IMR-90 (cell line): Measurements from ENCODE around the gene SGK1. TPM values are rescaled to one million over a fixed set of nuclear protein-coding genes. Genes with fewer than 3 reads are reported as not detected.
A peak's percentile ranks its signal among the peaks of the same experiment; 100 is the strongest.

Experiments used
- ATAC-seq: fragments of 200-7000 bp; cut with Tn5 transposase; 2 replicates; pipeline ENCODE4 v1.9.1; 2020; ENCODE audit warnings: low read depth, mild to moderate bottlenecking, moderate library complexity
- BruUV-seq: library from RNA; stranded (reverse); fragments of 400-500 nt; replicated peaks from 2 replicates; lab custom pipeline; 2021; lab: Mats Ljungman, UMichigan
- CTCF ChIA-PET: fragments of 300-600 bp; formaldehyde crosslinking; extraction: SDS; loops from one replicate; lab custom pipeline; 2021; ENCODE audit warnings: antibody characterized with exemption; lab: Yijun Ruan, JAX
- POLR2A ChIA-PET: fragments of 300-600 bp; sonication (Branson Sonifier 250); formaldehyde crosslinking; loops from one replicate; lab custom pipeline; 2022; ENCODE audit warnings: antibody characterized with exemption; ENCODE audit not compliant: unreplicated experiment; lab: Charles Lee
- DNase-seq: peaks from one replicate; pipeline ENCODE4 v3.0.0; 2013
- H2AFZ ChIP-seq: replicated peaks from 2 replicates; pipeline ENCODE3; 2013; ENCODE audit warnings: low read length, mild to moderate bottlenecking; ENCODE audit not compliant: poor library complexity
- H2AK5ac ChIP-seq: 2 replicates; pipeline ENCODE4 v1.6.1; 2013; ENCODE audit warnings: low read depth, low read length, inconsistent platforms
- H2AK9ac ChIP-seq: replicated peaks from 2 replicates; pipeline ENCODE3; 2013; ENCODE audit warnings: mild to moderate bottlenecking, low read depth, low read length, moderate library complexity; ENCODE audit not compliant: poor library complexity
- H2BK120ac ChIP-seq: 2 replicates; pipeline ENCODE4 v1.6.1; 2013; ENCODE audit warnings: low read depth, low read length, inconsistent platforms
- H2BK15ac ChIP-seq: 3 replicates; pipeline ENCODE4 v1.6.1; 2013; ENCODE audit warnings: low read depth, low read length, inconsistent platforms
- H2BK20ac ChIP-seq: 2 replicates; pipeline ENCODE4 v1.6.1; 2013; ENCODE audit warnings: low read depth, mild to moderate bottlenecking, inconsistent platforms, low read length, moderate library complexity
- H2BK5ac ChIP-seq: 2 replicates; pipeline ENCODE4 v1.6.1; 2013; ENCODE audit warnings: mild to moderate bottlenecking, low read depth, low read length, inconsistent platforms; ENCODE audit not compliant: poor library complexity, severe bottlenecking
- H3K14ac ChIP-seq: replicated peaks from 2 replicates; pipeline ENCODE4 v1.6.1; 2013; ENCODE audit warnings: low read depth, low read length, inconsistent platforms
- H3K18ac ChIP-seq: 2 replicates; pipeline ENCODE4 v1.6.1; 2013; ENCODE audit warnings: low read depth, low read length, control low read depth
- H3K23ac ChIP-seq: 2 replicates; pipeline ENCODE4 v1.6.1; 2013; ENCODE audit warnings: low read depth, low read length, inconsistent platforms
- H3K27ac ChIP-seq: 2 replicates; pipeline ENCODE4 v1.5.1; 2013; ENCODE audit warnings: mild to moderate bottlenecking, control low read depth, low read length; ENCODE audit not compliant: insufficient read depth
- H3K27me3 ChIP-seq: 2 replicates; pipeline ENCODE4 v1.6.1; 2013; ENCODE audit warnings: low read length; ENCODE audit not compliant: control insufficient read depth, insufficient read depth
- H3K36me3 ChIP-seq: 2 replicates; pipeline ENCODE4 v1.6.1; 2013; ENCODE audit warnings: low read length, mixed read lengths; ENCODE audit not compliant: control insufficient read depth, insufficient read depth
- H3K4ac ChIP-seq: 2 replicates; pipeline ENCODE4 v1.6.1; 2013; ENCODE audit warnings: low read depth, low read length, inconsistent platforms
- H3K4me1 ChIP-seq: 2 replicates; pipeline ENCODE4 v1.6.1; 2013; ENCODE audit warnings: low read length, mixed read lengths; ENCODE audit not compliant: control insufficient read depth, insufficient read depth
- H3K4me2 ChIP-seq: 2 replicates; pipeline ENCODE4 v1.6.1; 2013; ENCODE audit warnings: low read depth, mild to moderate bottlenecking, control low read depth, low read length, moderate library complexity
- H3K4me3 ChIP-seq: 2 replicates; pipeline ENCODE4 v1.5.1; 2013; ENCODE audit warnings: low read depth, mild to moderate bottlenecking, control low read depth, low read length, moderate library complexity; ENCODE audit not compliant: insufficient read depth
- H3K56ac ChIP-seq: 2 replicates; pipeline ENCODE4 v1.6.1; 2013; ENCODE audit warnings: low read length, inconsistent platforms; ENCODE audit not compliant: insufficient read depth; ENCODE audit errors: extremely low read depth
- H3K79me1 ChIP-seq, 2 experiments: 2 replicates each; pipeline ENCODE4 v1.6.1; 2013; ENCODE audit warnings: low read length in 2 of 2, inconsistent platforms in 1 of 2, low read depth in 1 of 2
- H3K9ac ChIP-seq: 2 replicates; pipeline ENCODE4 v1.6.1; 2013; ENCODE audit warnings: low read depth, low read length, control low read depth
- H3K9me1 ChIP-seq: 2 replicates; pipeline ENCODE4 v1.6.1; 2013; ENCODE audit warnings: low read length, inconsistent platforms; ENCODE audit not compliant: insufficient read depth
- H3K9me3 ChIP-seq: 2 replicates; pipeline ENCODE4 v1.6.1; 2013; ENCODE audit warnings: low read length; ENCODE audit not compliant: control insufficient read depth, insufficient read depth
- H4K20me1 ChIP-seq: 2 replicates; pipeline ENCODE4 v1.6.1; 2013; ENCODE audit warnings: low read length, inconsistent platforms; ENCODE audit not compliant: insufficient read depth
- H4K5ac ChIP-seq: 2 replicates; pipeline ENCODE4 v1.6.1; 2013; ENCODE audit warnings: mild to moderate bottlenecking, low read depth, low read length, control low read depth
- H4K8ac ChIP-seq, 2 experiments: 2 replicates each; pipeline ENCODE4 v1.6.1; 2013; ENCODE audit warnings: low read depth in 2 of 2, low read length in 2 of 2, control low read depth in 1 of 2, inconsistent platforms in 1 of 2
- H4K91ac ChIP-seq: 2 replicates; pipeline ENCODE4 v1.6.1; 2013; ENCODE audit warnings: low read depth, low read length, inconsistent platforms; ENCODE audit not compliant: insufficient read depth
- BHLHE40 ChIP-seq: fragments of 150-350 bp; IDR thresholded peaks from 2 replicates; pipeline ENCODE4 v1.6.1; 2016; ENCODE audit warnings: mild to moderate bottlenecking, low read depth, low read length
- CEBPB ChIP-seq: IDR thresholded peaks from 2 replicates; pipeline ENCODE4 v1.6.1; 2012; ENCODE audit warnings: low read depth, low read length, improper control_type of control experiment
- CHD1 ChIP-seq: IDR thresholded peaks from 2 replicates; pipeline ENCODE4 v1.6.1; 2012; ENCODE audit warnings: low read depth, low read length, improper control_type of control experiment
- FOS ChIP-seq: fragments of 150-350 bp; IDR thresholded peaks from 2 replicates; pipeline ENCODE4 v1.6.1; 2016; ENCODE audit warnings: low read depth, low read length
- MAFK ChIP-seq: IDR thresholded peaks from 2 replicates; pipeline ENCODE4 v1.6.1; 2012; ENCODE audit warnings: low read depth, low read length, improper control_type of control experiment
- MAZ ChIP-seq: IDR thresholded peaks from 2 replicates; pipeline ENCODE4 v1.6.1; 2012; ENCODE audit warnings: low read depth, mild to moderate bottlenecking, low read length, improper control_type of control experiment, moderate library complexity, borderline replicate concordance
- MXI1 ChIP-seq: IDR thresholded peaks from 2 replicates; pipeline ENCODE4 v1.6.1; 2012; ENCODE audit warnings: low read depth, mild to moderate bottlenecking, low read length, moderate library complexity, borderline replicate concordance
- NFE2L2 ChIP-seq: fragments of 150-350 bp; IDR thresholded peaks from 2 replicates; pipeline ENCODE4 v1.6.1; 2016; ENCODE audit warnings: low read depth, mild to moderate bottlenecking, low read length
- POLR2A ChIP-seq: IDR thresholded peaks from 2 replicates; pipeline ENCODE4 v1.6.1; 2012; ENCODE audit warnings: mild to moderate bottlenecking, low read depth, low read length
- RAD21 ChIP-seq: IDR thresholded peaks from 2 replicates; pipeline ENCODE4 v1.6.1; 2012; ENCODE audit warnings: low read length, improper control_type of control experiment
- RCOR1 ChIP-seq: IDR thresholded peaks from 2 replicates; pipeline ENCODE4 v1.6.1; 2012; ENCODE audit warnings: mild to moderate bottlenecking, low read length, improper control_type of control experiment; ENCODE audit not compliant: insufficient replicate concordance
- RFX5 ChIP-seq: IDR thresholded peaks from 2 replicates; pipeline ENCODE4 v1.8.0; 2012; ENCODE audit warnings: low read depth, mild to moderate bottlenecking, low read length, moderate library complexity
- SMC3 ChIP-seq: fragments of 150-350 bp; IDR thresholded peaks from 2 replicates; pipeline ENCODE4 v1.6.1; 2016; ENCODE audit warnings: low read depth, mild to moderate bottlenecking, antibody characterized with exemption, low read length, moderate library complexity
- whole genome bisulfite sequencing, 2 experiments: methylation state at CpG; one replicate each; pipeline versions ENCODE4 v1.1.5 to v1.1.7; 2013; ENCODE audit warnings: missing lambda C conversion rate in 2 of 2; ENCODE audit not compliant: insufficient read length in 1 of 2; ENCODE audit errors: extremely low coverage in 2 of 2; 5-methylcytosine and 5-hydroxymethylcytosine counted together
- dilution Hi-C: fragments of 300-500 bp; cut with HindIII; formaldehyde crosslinking; loops from one replicate; pipeline ENCODE4 v1.14.3; 2018; ENCODE audit warnings: low sequenced_read_pairs; ENCODE audit not compliant: unreplicated experiment
- in situ Hi-C: fragments of 300-500 bp; cut with MboI; formaldehyde crosslinking; loops from 3 replicates; pipeline ENCODE4 v1.14.3; 2019; ENCODE audit warnings: low sequenced_read_pairs, inconsistent platforms, mixed read lengths
- intact Hi-C: fragments of 100-400 bp; cut with micrococcal nuclease; formaldehyde crosslinking; loops from 2 replicates; pipeline ENCODE4 v1.10.0; 2022
- polyA plus RNA-seq, 3 experiments: library from polyadenylated mRNA; depleted of rRNA; stranded (reverse); fragments of >200 nt; gene quantifications; 2 replicates each; pipeline ENCODE4 v1.2.3, GENCODE V29; 2012; ENCODE audit warnings: low replicate concordance in 1 of 3
- total RNA-seq: library from RNA; depleted of rRNA; stranded (reverse); fragments of >200 nt; gene quantifications from 2 replicates; pipeline ENCODE4 v1.2.3, GENCODE V29; 2012
- TF ChIP-seq, protein P1 (sequence below): fragments of 150-350 bp; IDR thresholded peaks from 2 replicates; pipeline ENCODE4 v1.6.1; 2016; ENCODE audit warnings: low read depth, mild to moderate bottlenecking, low read length, moderate library complexity, borderline replicate concordance
- TF ChIP-seq, protein P2 (sequence below): fragments of 150-350 bp; IDR thresholded peaks from 2 replicates; pipeline ENCODE4 v1.6.1; 2017; ENCODE audit warnings: mild to moderate bottlenecking, antibody characterized with exemption, low read length, low read depth
- TF ChIP-seq, protein P3 (sequence below): conservative IDR thresholded peaks from 2 replicates; pipeline ENCODE4 v1.5.1; 2012; ENCODE audit warnings: mild to moderate bottlenecking, low read depth, low read length, improper control_type of control experiment

Gene SGK1
- total and polyA plus RNA-seq, 2 of the 4 experiments (the other 2 are of a cell fraction) = 121 to 255 TPM

DNA sequence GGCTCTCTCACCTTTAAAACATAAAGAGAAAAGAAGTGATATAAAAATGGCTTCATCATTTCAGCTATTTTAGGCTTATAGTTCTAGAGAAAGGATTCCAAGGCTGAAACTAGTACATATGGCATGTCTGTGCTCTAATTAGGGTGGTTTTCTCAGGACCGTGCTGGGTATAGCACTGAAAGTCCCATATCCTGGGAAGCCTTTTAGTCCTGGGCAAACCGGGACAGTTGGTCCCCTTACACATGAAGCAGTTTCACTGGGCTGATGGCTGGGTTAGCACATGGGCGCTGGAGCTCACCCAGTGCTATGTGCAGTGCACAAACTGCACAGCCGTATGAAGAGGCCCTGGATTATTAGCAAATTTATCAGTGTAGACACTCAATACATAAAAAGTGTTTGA lies 110.5 kb downstream of the SGK1 start:
- TF ChIP-seq MAZ (no peak), RFX5 (no peak), CEBPB (no peak), CHD1 (no peak), NFE2L2 (no peak), POLR2A (no peak), RAD21 (no peak), MXI1 (no peak), FOS (no peak), SMC3 (no peak), MAFK (no peak), BHLHE40 (no peak), RCOR1 (no peak)
- TF ChIP-seq, protein P1, sequence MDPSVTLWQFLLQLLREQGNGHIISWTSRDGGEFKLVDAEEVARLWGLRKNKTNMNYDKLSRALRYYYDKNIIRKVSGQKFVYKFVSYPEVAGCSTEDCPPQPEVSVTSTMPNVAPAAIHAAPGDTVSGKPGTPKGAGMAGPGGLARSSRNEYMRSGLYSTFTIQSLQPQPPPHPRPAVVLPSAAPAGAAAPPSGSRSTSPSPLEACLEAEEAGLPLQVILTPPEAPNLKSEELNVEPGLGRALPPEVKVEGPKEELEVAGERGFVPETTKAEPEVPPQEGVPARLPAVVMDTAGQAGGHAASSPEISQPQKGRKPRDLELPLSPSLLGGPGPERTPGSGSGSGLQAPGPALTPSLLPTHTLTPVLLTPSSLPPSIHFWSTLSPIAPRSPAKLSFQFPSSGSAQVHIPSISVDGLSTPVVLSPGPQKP = no peak
- TF ChIP-seq, protein P2, sequence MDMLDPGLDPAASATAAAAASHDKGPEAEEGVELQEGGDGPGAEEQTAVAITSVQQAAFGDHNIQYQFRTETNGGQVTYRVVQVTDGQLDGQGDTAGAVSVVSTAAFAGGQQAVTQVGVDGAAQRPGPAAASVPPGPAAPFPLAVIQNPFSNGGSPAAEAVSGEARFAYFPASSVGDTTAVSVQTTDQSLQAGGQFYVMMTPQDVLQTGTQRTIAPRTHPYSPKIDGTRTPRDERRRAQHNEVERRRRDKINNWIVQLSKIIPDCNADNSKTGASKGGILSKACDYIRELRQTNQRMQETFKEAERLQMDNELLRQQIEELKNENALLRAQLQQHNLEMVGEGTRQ = no peak
- TF ChIP-seq, protein P3, sequence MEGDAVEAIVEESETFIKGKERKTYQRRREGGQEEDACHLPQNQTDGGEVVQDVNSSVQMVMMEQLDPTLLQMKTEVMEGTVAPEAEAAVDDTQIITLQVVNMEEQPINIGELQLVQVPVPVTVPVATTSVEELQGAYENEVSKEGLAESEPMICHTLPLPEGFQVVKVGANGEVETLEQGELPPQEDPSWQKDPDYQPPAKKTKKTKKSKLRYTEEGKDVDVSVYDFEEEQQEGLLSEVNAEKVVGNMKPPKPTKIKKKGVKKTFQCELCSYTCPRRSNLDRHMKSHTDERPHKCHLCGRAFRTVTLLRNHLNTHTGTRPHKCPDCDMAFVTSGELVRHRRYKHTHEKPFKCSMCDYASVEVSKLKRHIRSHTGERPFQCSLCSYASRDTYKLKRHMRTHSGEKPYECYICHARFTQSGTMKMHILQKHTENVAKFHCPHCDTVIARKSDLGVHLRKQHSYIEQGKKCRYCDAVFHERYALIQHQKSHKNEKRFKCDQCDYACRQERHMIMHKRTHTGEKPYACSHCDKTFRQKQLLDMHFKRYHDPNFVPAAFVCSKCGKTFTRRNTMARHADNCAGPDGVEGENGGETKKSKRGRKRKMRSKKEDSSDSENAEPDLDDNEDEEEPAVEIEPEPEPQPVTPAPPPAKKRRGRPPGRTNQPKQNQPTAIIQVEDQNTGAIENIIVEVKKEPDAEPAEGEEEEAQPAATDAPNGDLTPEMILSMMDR = no peak
- H3K9me3 ChIP-seq = no peaks in the 10 kb centered on the region; the same call in 1 of the 2 replicates
- dilution Hi-C loops (no loop called here), intact Hi-C loops (no loop called here), in situ Hi-C loops (no loop called here)
- H3K18ac ChIP-seq = no peak overlapping the region
- no peaks in the 10 kb centered on the region for H3K27me3 ChIP-seq
- H3K56ac ChIP-seq = no peak overlapping the region
- H3K4me2 ChIP-seq = no peak overlapping the region
- no peak overlapping the region for H4K5ac ChIP-seq
- no peak overlapping the region for H3K4me3 ChIP-seq
- H3K27ac ChIP-seq = no peak overlapping the region
- no peak overlapping the region for H2AFZ ChIP-seq
- no peak overlapping the region for H3K9ac ChIP-seq
- H4K8ac ChIP-seq = no peak overlapping the region
- H4K91ac ChIP-seq = no peak overlapping the region
- WGBS, 2 experiments = 100% methylated on average over 2 of the region's 4 CpGs; no CpG with 5 or more reads in 1 of the 2 experiments
- H4K20me1 ChIP-seq = no peaks in the 10 kb centered on the region
- no peak overlapping the region for H2AK9ac ChIP-seq
- no peak overlapping the region for H2AK5ac ChIP-seq
- no TSS peak for BruUV-seq
- H3K79me1 ChIP-seq = no peaks in the 10 kb centered on the region
- no peak overlapping the region for H3K14ac ChIP-seq
- ChIA-PET POLR2A (no interaction called here), CTCF (interaction anchor here (0.6 kb wide), 2 partner anchors 271 to 601 kb away, joined by 3 to 4 read pairs; no protein-coding TSS in a partner anchor)
- no peaks in the 10 kb centered on the region for H3K36me3 ChIP-seq
- H2BK20ac ChIP-seq = no peak overlapping the region
- peak overlapping the region; percentile 49; the same call in 1 of the 2 replicates for H3K23ac ChIP-seq
- H3K4ac ChIP-seq = no peak overlapping the region
- no peak overlapping the region for H2BK120ac ChIP-seq
- H2BK15ac ChIP-seq = no peak overlapping the region
- no peaks in the 10 kb centered on the region for H3K9me1 ChIP-seq
- H3K4me1 ChIP-seq = no peaks in the 10 kb centered on the region
- H2BK5ac ChIP-seq = no peak overlapping the region
- DNase-seq (no peak), ATAC-seq (no peak)
